Left lung (tissue), 10 donors: ENCODE results near the gene HOPX. TPM values are rescaled to one million over a fixed set of nuclear protein-coding genes. Genes with fewer than 3 reads are reported as not detected.
"Not testable (repeated sequence)": the region's sequence is repeated elsewhere in the genome, so short reads cannot be mapped to it uniquely, and the experiment has no call there.

ENCODE experiments used
- ATAC-seq: fragments of 200-7000 bp; cut with Tn5 transposase; one replicate; pipeline ENCODE4 v1.9.1; 2020; ENCODE audit warnings: moderate library complexity
- DNase-seq, 4 donors: peaks; one replicate each; pipeline ENCODE4 v3.0.0-alpha.2; 2013 to 2020
- H3K27ac ChIP-seq, 2 donors: fragments of 200-600 bp; sonication (generic) in 1 of 2; one replicate each; pipeline versions ENCODE4 v1.5.0 to v1.8.0; 2020 to 2021
- H3K27me3 ChIP-seq, 2 donors: fragments of 200-600 bp; sonication (generic) in 1 of 2; one replicate each; pipeline versions ENCODE4 v1.5.0 to v1.8.0; 2020 to 2021
- H3K36me3 ChIP-seq, 2 donors: fragments of 200-600 bp; sonication (generic) in 1 of 2; one replicate each; pipeline versions ENCODE4 v1.5.0 to v1.8.0; 2020 to 2021
- H3K4me1 ChIP-seq, 2 donors: fragments of 200-600 bp; one replicate each; pipeline ENCODE4 v1.8.0; 2021
- H3K4me3 ChIP-seq, 2 donors: fragments of 200-600 bp; sonication (generic) in 1 of 2; one replicate each; pipeline versions ENCODE4 v1.5.0 to v1.8.0; 2020 to 2021; ENCODE audit warnings: mild to moderate bottlenecking in 1 of 2
- H3K9me3 ChIP-seq, 2 donors: fragments of 200-600 bp; sonication (generic) in 1 of 2; one replicate each; pipeline versions ENCODE4 v1.5.0 to v1.8.0; 2020 to 2021
- intact Hi-C, 2 donors: fragments of 100-400 bp; cut with DNase I; formaldehyde crosslinking; loops; one replicate each; pipeline versions ENCODE4 v1.11.2 to v1.14.2; 2022
- polyA plus RNA-seq, 6 donors: library from polyadenylated mRNA; unstranded; fragments of 120-200 nt; gene quantifications; one replicate each; pipeline ENCODE4 v1.2.1, GENCODE V29; 2013; ENCODE audit not compliant: insufficient read length in 6 of 6
- total RNA-seq, 2 donors: library from RNA; stranded (reverse); fragmentation: NEBNext Ultra II Directional; extraction: Animal tissue kit (Norgen Biotek cat#: 25700); gene quantifications; one replicate each; pipeline ENCODE4 v1.2.1, GENCODE V29; 2021
- TF ChIP-seq, protein P1 (sequence below), 2 donors: fragments of 200-600 bp; sonication (generic) in 1 of 2; IDR thresholded peaks; one replicate each; pipeline versions ENCODE4 v1.5.0 to v1.8.0; 2021; ENCODE audit warnings: antibody characterized with exemption in 2 of 2
- donor health status: DM: no; HTN: yes; CAD: no.
- donor health status: DM: no; HTN: no; CAD: no.

Gene HOPX
- total and polyA plus RNA-seq, 8 donors = 28.2 to 729 (median 35.6) TPM

DNA sequence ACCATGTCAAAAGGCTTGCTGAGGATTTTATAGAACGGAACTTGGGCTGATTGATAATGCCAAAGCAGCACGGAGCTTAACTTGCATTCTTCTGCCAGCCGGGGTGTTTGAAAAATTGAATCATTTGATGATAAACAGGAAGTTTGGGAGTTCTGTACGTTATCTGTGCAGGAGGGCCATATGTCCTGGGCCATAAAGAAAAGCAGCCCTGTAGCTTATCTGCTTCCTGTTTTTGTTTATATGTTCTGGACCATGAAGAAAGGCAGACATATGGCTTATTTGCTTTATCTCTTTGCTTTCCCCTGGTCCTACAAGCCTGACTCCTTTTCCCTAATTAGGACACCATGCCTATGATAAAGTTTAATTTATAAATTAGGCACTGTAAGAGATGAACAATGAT is 62.4 kb downstream of the HOPX start:
- ATAC-seq (no peak), DNase-seq (no peak)
- Histone ChIP-seq H3K27ac (no peak overlapping the region), H3K36me3 (no peaks in the 10 kb centered on the region), H3K9me3 (no peaks in the 10 kb centered on the region), H3K4me3 (no peak overlapping the region), H3K4me1 (no peaks in the 10 kb centered on the region), H3K27me3 (no peaks in the 10 kb centered on the region)
- TF ChIP-seq, protein P1, sequence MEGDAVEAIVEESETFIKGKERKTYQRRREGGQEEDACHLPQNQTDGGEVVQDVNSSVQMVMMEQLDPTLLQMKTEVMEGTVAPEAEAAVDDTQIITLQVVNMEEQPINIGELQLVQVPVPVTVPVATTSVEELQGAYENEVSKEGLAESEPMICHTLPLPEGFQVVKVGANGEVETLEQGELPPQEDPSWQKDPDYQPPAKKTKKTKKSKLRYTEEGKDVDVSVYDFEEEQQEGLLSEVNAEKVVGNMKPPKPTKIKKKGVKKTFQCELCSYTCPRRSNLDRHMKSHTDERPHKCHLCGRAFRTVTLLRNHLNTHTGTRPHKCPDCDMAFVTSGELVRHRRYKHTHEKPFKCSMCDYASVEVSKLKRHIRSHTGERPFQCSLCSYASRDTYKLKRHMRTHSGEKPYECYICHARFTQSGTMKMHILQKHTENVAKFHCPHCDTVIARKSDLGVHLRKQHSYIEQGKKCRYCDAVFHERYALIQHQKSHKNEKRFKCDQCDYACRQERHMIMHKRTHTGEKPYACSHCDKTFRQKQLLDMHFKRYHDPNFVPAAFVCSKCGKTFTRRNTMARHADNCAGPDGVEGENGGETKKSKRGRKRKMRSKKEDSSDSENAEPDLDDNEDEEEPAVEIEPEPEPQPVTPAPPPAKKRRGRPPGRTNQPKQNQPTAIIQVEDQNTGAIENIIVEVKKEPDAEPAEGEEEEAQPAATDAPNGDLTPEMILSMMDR (IDR thresholded peaks at IDR 0.05) = no peak
- intact Hi-C loops = no loop called here

DNA sequence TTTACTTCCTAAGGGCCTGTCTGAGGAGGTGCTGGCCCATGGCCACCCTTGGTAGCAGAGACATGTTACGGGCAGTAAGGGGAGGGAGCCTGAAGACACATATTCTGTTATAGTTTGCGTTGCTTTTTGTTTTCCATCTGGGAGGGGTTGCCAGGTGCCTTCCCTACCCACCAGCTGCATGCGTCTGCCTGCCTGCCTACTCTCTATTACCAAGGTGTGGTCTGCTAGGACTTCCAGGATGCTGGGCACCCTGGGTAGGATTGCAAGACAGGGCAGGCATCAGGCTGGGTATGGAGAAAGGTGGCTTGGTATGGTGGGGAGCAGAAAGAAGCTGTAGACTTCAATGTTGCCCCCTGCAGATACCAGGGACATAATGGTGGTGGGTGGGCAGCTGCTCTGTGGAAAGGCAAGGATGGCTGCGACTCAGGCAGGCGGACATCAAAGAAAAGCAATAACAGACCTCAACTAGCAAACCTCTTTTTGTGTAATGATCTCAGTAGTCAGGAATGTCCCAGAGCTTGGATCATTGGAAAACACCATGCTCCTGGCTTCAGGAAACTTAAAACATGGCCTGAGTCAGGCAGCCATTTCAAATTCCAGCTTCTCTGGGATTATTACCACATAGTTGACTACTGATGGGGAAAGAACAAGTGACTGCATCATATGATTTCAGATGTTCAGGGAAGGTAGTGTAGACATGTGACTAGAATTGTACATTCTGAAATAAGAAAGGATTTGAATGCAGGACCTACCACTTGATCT is 67.8 kb downstream of the HOPX start:
- no peak overlapping the region for H3K4me3 ChIP-seq
- no peaks in the 10 kb centered on the region for H3K4me1 ChIP-seq

DNA sequence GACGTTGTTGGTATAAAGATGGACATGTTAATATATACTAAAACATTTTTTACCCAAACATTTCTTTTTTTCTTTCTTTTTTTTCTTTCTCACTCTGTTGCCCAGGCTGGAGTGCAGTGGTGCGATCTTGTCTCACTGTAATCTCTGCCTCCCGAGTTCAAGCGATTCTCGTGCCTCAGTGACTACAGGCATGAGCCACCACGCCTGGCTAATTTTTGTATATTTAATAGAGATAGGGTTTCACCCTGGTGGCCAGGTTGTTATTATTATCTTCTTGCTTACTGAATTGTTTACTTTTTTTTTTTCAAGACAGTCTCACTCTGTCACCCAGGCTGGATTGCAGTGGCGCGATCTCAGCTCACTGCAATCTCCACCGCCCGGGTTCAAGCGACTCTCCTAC is 68.8 kb downstream of the HOPX start:
- ATAC-seq = no peak
- TF ChIP-seq, protein P1 (IDR thresholded peaks at IDR 0.05) = no peak
- H3K27me3 ChIP-seq = no peaks in the 10 kb centered on the region
- DNase-seq = no peak
- H3K4me3 ChIP-seq = no peak overlapping the region
- no peaks in the 10 kb centered on the region for H3K4me1 ChIP-seq
- H3K27ac ChIP-seq = no peak overlapping the region
- intact Hi-C loops = no loop called here
- no peaks in the 10 kb centered on the region for H3K9me3 ChIP-seq
- no peaks in the 10 kb centered on the region for H3K36me3 ChIP-seq

More for the DNA sequence above, 67.8 kb downstream of the HOPX start:
- no peak for ATAC-seq
- Histone ChIP-seq H3K27ac (no peak overlapping the region), H3K27me3 (no peaks in the 10 kb centered on the region), H3K9me3 (no peaks in the 10 kb centered on the region), H3K36me3 (no peaks in the 10 kb centered on the region)
- no peak for DNase-seq
- TF ChIP-seq, protein P1 (IDR thresholded peaks at IDR 0.05) = no peak
- intact Hi-C loops = no loop called here

DNA sequence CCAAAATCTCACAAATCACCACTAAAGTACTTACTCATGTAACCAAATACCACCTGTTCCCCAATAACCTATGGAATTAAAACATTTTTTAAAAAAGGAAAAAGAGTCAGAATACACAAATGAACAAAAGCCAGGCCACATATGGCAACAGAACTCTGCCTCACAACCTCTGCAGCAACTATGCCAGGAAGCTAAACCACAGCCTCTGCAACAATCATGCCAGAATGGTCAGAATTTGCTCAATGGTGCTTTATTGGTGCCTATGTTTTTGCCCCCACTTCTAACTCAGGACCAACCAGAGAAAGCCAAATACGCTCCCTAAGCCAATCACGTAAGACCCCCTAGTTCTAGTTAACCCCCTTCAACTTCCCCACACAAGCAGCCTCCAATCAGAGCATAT is 69.6 kb downstream of the HOPX start:
- H3K27ac ChIP-seq = no peak overlapping the region
- no peaks in the 10 kb centered on the region for H3K36me3 ChIP-seq
- ATAC-seq (no peak), DNase-seq (no peak)
- no peaks in the 10 kb centered on the region for H3K9me3 ChIP-seq
- no peaks in the 10 kb centered on the region for H3K4me1 ChIP-seq
- intact Hi-C loops = no loop called here
- H3K27me3 ChIP-seq = no peaks in the 10 kb centered on the region
- TF ChIP-seq, protein P1 (IDR thresholded peaks at IDR 0.05) = no peak
- no peak overlapping the region for H3K4me3 ChIP-seq

DNA sequence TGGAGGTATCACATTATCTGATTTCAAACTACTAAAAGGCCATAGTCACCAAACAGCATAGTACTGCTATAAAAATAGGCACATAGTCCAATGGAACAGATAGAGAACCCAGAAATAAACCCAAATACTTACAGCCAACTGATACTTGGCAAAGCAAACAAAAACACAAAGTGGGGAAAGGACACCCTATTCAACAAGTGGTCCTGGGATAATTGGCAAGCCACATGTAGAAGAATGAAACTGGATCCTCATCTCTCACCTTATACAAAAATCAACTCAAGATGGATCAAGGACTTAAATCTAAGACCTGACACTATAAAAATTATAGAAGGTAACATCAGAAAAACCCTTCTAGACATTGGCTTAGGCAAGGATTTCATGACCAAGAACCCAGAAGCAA is 70.9 kb downstream of the HOPX start:
- H3K4me1 ChIP-seq, DNase-seq, intact Hi-C loops, H3K9me3 ChIP-seq, ATAC-seq, H3K36me3 ChIP-seq, H3K27me3 ChIP-seq, H3K4me3 ChIP-seq, H3K27ac ChIP-seq: not testable (repeated sequence)

DNA sequence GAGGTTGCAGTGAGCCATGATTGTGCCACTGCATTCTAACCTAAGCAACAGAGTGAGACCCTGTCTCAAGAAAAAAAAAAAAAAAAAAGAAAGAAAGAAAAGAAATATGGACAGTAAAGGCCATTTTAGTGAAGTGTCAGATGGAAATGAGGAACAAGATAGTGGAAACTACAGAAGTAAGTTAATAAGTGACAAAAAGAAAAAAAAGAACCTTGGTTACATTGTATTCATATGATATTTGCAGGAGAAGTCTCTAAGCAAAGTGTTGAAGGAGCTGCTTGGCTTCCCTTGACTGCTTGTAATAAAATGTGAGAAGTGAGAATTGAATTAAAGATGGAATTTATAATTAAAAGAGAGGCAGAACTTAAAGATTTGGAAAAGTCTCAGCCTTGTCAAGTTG is 73.2 kb downstream of the HOPX start:
- TF ChIP-seq, protein P1 (IDR thresholded peaks at IDR 0.05) = no peak
- ATAC-seq = no peak
- H3K4me1 ChIP-seq = no peaks in the 10 kb centered on the region

More for the DNA sequence above, 73.2 kb downstream of the HOPX start:
- no peak overlapping the region for H3K27ac ChIP-seq
- no peaks in the 10 kb centered on the region for H3K9me3 ChIP-seq
- DNase-seq = no peak
- H3K27me3 ChIP-seq = no peaks in the 10 kb centered on the region
- intact Hi-C loops = no loop called here
- H3K36me3 ChIP-seq = no peaks in the 10 kb centered on the region
- no peak overlapping the region for H3K4me3 ChIP-seq
